Stromal cell of bone marrow (primary cell): ENCODE data around the gene CGB1.
A peak's percentile ranks its signal among the peaks of the same experiment; 100 is the strongest.
"Not testable (repeated sequence)": the region's sequence is repeated elsewhere in the genome, so short reads cannot be mapped to it uniquely, and the experiment has no call there.

ENCODE experiments used
- DNase-seq: peaks from one replicate; pipeline ENCODE4 v3.0.0-alpha.2; 2012; ENCODE audit warnings: low read depth

CGB1 gene

DNA sequence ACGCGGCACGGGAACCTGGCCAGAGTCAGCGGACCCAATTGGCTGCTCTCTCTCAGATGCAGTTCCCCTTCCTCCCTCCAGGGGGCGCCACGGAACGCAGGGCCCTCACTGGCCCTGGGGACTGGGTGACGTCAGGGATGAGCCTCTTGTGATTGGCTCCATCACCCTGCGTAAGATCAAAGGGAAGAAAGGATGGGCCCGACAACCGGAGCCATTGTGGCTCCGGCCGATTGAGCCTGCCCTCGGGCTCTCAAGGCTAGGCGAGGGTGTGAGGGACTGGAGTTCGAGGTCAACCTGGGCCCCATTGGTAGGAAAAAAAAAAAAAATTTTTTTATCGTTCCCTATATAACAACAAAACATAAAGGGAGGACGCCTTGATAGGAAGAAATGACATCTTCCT lies at the start of gene CGB1:
Gene CGB1 (minus strand): TSS at position 81 of the 400 bp plus-strand sequence. CDS start 184 bp downstream, outside the sequence.
- DNase-seq = not testable (repeated sequence)

DNA sequence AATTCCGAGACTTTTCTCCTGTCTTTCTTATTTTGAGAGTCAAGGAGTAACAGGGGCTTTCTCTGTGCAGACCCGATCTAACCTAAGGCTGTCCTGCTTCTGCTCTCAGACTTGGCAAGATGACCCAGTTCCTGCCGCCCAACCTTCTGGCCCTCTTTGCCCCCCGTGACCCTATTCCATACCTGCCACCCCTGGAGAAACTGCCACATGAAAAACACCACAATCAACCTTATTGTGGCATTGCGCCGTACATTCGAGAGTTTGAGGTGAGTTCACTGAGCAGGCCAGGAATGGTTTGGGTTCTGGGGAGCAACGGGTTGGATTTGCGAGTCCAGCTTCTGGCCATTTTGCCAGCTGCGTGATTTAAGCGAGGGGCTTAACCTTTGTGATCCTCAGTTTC lies 49.6 kb upstream of the CGB1 start:
- DNase-seq = no peak

DNA sequence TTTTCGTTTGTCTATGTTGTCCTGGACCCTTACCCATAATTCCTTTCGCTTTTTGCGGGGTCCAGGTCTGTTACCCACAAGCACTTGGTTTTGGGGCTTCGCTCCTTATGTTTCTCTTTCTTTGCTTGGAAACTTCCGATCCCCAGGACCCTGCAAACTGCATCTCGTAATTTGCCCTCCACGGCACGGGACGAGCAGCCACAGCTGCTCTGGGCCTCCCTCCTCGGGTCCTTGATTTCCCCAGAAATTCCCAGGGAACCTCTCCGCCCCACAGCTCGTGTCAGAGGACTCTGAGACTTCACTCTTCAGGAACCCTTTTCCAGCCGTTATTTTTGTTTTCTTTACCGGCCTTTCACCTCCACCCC lies 49.2 kb upstream of the CGB1 start:
- DNase-seq = no peak

DNA sequence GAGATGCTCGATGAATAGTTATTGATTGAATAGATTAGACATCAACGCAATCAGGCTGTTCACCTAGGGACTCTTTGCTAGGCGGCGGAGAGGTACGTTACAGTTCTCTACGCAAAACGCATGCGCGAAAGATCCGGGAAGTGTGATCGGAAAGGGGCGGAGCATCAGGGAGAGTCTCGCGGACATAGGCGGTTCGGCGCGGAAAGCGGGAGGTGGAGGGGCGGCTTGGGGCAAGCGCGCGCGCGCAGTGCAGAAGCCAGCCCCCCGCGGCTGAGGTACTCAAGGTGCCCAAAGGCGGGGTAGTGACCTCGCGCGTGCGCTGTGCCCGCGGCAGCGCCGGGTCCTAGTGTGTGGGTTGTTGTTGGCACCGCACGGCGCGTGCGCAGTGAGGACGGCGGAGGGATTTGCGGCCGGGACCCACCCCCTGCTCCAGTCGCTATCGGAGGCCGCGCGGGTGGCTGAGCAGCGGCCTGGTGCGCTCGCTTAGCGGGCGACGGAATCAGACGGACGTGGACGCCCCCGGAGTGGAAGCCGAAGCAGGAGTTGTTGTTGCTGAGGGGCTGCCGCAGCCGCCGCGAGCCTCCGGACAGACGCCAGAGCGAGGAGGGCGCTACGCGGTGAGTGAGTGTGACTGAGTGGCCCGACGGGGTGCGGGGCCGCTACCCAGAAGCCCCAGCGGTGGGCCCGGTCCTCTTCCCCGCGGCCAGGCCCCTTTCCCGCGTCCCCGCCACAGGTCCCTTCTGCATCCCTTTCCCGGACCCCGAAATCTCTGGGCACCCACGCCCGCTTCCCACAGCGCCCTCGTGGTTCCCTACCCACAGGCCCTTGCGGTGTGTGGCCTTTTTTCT lies 48.5 kb upstream of the CGB1 start, which contains the start of gene SNRNP70:
Gene SNRNP70 (plus strand): TSS at position 432 of the 848 bp plus-strand sequence. CDS start 964 bp downstream, outside the sequence.
- DNase-seq = peak; percentile 98

DNA sequence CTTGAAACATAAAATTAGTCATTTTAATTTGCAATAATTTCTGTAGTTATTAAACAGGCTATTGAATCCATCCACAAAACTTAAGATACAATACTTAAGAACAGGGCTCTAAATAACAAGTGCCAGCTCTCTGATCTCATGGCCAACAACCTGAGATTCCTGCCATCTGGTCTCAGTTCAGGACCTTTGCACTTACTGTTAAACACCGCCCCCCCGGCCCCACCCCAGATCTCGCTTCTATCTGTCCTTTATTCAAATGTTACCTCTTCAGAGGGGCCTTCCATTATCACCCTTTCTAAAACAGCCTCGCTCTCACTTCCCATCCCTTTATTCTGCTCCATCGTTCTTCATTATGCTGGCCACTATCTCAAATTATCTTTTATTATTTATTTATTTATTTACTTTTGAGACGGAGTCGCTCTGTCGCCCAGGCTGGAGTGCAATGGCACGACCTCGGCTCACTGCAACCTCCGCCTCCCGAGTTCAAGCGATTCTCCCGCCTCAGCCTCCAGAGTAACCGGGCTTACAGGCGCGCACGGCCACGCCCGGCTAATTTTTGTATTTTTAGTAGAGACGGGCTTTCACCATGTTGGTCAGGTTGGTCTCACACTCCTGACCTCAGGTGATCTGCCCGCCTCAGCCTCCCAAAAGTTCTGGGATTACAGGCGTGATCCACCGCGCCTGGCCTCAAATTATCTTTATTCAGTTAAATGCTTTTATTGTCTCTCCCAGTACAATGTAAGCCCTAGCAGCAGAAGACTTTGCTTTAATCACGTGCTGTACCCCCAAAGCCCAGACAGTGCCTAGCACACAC lies 47.7 kb upstream of the CGB1 start:
- DNase-seq = no peak

DNA sequence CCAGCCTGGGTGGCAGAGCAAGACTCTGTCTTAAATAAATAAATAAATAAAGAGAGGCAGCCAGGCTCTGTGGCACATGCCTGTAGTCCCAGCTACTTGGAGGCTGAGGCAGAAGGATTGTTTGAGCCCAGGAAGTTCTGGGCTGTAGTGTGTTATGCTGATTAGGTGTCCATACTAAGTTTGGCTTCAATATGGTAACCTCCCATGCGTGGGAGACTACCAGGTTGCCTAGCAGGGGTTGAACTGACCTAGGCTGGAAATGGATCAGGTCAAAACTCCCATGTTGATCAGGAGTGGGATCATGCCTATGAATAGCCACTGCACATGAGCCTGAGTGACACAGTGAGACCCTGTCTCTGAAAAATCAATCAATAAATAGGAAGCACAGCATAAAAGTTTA lies 44.6 kb upstream of the CGB1 start:
- no peak for DNase-seq

DNA sequence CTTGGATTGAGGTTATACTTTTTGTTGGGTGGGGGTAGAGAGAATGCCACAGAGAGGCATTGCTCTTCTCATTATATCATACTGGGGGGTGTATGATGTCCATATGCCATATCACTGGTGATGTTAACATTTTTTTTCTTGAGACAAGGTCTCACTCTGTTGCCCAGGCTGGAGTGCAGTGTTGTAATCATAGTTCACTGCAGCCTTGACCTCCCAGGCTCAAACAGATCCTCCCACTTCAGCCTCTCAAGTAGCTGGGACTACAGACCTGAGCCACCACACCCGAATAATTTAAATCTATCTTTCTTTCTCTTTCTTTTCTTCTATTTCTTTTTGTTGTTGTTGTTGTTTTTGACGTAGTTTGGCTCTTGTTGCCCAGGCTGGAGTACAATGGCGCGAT lies 43.7 kb upstream of the CGB1 start:
- DNase-seq = no peak

DNA sequence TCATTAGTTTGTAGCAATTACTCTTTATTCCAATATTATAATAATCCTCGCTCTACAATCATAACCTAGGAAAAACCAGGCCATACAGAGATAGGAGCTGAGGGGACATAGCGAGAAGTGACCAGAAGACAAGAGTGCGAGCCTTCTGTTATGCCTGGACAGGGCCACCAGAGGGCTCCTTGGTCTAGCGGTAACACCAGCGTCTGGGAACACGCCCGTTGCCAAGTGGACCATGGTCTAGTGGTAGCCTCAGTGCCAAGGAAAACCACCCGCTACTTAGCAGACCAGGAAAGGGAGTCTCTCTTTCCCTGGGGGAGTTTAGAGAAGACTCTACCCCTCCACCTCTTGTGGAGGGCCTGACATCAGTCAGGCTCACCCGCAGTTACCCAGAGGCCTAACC lies 38.2 kb upstream of the CGB1 start:
- DNase-seq = peak; percentile 40

DNA sequence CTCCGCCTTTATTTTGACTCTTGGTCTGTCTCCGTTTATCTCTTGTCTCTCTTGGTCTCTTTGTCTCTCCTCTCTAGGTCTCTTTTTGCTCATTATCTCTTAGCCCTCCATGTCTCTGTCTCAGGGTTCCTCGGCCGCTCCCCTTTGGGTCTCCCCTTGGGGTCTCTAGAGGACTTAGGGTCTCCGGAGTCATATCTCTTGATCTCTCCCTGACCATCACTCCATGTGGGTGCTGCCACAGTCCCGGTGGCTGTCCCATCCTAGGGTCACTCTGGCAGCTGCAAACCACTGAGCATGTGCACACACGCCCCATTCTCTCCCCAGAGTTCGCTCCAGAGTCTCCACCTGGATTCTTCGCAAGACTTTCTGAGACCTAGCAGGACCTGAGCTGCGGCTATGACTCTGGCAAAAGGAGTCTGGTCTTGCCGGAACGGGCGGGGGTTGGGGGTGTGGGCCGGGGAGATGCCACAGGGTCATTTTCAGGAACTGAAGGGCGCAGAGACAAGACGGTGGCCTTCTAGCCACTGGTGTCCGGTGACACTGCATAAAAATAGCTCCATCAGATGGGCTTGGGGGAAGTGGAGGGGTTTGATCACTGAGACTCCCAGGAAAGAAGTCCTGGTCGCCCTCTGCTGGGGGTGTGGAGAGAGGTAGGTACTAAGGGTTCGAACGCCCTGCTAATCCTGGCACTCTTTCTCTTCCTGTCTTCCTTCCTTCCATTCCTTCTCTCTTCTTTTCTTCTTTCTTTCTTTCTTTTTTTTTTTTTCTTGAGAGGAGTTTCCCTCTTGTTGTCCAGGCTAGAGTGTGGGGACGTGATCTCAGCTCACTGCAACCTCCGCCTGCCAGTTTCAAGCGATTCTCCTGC lies 37.1 kb upstream of the CGB1 start:
- no peak for DNase-seq

DNA sequence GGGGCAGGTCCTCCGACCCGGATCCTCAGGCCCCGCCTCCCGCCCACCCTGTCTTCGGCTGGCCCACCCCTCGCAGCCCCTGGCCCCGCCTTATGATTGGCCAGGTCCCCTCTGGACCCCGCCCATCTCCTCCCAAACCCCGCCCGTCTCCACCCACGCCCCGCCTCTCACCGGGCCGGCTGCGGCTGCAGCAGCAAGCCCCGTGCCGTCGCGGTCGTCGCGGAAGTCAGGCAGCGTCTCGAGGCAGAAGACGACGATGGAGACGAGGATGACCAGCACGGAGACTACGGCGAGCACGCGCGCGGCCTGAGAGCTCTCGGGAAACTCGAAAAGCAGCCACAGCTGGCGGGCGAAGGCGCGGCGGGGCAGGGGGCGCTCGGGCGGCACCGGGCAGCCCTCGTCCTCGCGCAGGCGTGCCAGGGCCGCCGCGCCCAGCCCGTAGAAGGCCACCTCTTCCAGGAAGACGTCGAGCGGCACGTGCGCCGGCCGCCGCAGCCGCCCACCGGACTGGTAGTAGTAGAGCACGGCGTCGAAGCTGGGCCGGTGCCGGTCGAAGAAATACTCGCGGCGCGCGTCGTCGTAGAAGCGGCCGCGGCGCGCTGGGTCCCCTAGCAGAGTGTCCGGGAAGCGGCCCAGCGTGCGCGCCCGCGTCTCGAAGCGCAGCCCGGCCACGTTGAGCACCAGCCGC lies 35.3 kb upstream of the CGB1 start:
- no peak for DNase-seq

DNA sequence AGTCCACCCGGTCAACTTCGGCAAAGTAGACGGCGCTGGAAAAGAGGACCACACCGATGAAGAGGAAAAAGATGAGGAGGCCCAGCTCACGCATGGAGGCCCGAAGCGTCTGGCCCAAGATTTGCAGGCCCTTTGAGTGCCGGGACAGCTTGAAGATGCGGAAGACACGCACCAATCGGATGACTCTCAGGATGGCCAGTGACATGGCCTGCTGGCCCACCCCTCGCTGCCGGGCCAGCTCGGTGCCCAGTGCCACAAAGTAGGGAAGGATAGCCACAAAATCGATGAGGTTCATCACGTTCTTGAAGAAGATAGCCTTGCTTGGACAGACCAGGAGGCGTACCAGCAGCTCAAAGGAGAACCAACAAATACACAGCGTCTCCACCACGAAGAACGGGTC lies 33.7 kb upstream of the CGB1 start:
- no peak for DNase-seq

DNA sequence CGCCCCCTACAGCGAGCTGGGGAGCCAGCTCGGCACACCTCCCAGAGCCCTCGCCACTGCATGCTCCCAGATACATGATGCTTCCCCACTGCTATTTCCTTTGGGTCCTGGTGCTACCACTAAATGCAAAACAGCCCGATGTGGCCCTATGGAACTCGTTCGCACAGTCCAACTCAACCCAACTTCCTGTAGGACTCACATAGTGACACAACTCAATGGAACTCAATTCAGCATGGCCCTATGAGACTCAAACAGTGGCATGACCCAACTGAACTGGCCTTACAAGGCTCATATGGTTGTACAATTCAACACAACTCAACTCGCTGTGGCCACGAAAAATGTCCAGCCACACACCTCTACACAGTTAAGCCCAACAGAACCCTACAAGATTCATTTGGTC lies 32.3 kb upstream of the CGB1 start:
- no peak for DNase-seq

DNA sequence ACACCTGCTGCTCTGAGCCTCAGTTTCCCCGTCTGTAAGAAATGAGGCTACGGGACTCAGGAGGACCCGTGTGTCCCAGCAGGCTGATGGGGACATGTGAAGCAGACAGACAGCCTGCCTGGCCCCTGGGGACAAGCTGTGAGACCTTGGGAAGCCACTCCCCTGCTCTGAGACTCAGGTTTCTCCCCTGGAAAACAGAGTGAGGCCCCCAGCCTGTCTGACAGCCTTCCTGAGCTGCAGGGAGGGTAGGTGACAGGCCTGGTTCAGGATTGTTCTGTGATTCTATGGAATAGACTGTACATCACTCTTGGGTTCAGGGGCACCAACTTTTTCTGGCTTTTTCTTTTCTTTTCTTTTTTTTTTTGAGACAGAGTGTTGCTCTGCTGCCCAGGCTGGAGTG lies 30.9 kb upstream of the CGB1 start:
- no peak for DNase-seq

DNA sequence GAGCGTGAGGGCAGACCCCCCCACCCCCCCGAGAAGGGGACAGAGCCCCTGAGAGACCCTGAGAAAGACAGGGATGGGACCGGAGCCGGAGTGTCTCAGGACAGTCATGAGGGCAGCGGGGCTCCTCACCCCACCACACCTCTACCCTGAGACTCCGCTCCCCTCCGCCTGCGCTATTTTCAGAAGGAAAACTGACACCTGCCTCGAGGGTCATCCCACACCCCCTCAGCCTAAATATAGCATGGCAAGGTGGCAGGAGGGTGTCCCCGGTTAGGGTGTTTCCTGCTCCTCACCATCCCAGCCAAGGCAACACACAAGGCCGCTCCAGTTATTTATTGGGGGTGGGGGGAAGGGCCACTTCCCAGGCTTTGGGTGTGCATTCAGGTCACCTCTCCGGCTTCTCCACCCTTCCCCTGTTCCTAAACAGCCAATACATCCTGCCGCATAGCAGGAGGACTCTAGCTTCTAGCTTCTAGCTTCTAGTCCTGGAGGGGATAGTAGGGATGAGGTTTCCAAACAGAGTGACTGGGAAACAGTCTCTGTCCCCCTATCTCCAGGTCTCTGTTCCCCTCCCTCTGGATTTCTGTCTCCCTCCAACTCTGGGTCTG lies 29.3 kb upstream of the CGB1 start:
- DNase-seq = no peak

DNA sequence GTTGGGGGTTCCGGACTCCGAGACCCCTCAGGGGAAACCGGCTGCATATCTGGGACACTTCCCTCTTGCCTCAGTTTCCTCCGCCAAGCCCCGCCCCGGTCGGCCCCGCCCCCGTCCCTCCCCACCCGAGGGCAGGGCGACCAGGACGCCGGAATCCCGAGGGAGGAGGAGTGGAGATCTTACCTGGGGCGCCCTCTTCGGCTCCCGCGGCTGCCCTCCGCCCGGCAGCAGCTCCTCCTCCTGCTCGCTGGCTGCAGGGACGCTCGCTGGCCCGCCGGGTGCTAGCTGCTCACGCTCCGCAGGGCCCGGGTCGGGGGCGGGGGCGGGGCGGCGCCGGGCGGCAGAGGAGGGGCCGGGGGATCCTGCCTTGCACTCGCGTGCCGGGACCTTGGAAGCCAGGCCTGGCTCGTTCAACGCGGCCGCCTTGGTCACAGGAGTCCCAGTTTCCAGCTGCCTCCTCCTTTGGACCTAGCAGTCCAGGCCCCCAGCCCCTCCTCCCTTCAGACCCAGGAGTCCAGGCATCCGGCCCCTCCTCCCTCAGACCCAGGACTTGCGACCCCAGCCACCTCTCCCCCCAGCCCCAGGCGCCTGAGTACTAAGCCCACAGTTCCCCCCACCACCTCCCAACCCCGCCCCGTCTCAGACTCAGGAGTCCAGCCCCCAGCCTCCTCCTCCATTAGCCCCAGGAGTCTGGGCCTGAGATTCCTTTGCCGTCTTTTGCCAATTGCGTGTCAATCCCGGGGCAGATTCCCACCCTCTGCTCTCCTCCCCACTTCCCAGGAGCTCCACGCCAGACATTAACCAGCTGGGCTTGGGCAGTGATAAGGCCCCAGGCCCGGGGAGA lies 28.3 kb upstream of the CGB1 start, which contains the start of gene NTF4:
Gene NTF4 (minus strand): TSS at position 51 of the 844 bp plus-strand sequence. CDS start 2,821 bp downstream, outside the sequence.
- DNase-seq = no peak

DNA sequence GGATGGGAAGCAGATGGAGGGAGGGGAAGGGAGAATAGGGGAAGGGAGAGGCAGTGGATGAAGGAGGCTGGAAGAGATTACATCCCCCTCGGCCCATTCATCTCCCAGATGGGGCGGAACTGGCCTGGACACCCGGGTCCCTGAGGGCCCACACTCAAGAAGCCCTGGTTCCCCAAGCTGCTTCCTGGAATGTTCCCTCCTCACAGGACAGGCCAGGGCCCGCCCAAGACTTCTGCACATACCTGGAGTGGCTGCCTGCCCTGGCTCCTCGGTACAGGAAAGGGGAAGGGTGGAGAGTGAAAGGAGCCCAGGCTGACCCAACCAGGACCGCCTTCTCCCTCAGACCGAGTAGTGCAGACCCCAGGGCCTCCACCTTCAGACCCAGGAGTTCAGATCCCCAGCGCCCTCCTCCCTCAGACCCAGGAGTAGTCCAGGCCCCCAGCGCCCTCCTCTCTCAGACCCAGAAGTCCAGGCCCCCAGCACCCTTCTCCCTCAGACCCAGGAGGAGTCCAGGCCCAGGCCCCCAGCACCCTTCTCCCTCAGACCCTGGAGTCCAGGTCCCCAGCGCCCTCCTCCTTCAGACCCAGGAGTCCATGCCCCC lies 27.4 kb upstream of the CGB1 start:
- DNase-seq = no peak

DNA sequence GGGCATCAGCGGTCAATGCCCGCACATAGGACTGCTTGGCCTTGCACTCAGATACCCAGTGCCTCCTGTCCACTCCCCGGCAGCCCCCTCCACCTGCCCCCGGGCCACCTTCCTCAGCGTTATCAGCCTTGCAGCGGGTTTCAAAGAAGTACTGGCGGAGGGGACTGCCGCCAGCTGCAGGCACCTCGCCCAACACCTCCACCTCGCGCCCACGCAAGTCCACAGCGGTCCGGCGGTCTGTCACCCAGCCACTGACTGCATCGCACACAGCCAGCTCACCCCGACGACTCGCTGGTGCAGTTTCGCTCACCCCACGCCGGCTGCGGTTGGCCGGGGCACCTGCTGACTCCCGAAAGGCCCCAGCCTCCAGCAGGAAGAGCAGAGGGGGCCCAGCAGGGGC lies 24.8 kb upstream of the CGB1 start:
- DNase-seq = no peak

DNA sequence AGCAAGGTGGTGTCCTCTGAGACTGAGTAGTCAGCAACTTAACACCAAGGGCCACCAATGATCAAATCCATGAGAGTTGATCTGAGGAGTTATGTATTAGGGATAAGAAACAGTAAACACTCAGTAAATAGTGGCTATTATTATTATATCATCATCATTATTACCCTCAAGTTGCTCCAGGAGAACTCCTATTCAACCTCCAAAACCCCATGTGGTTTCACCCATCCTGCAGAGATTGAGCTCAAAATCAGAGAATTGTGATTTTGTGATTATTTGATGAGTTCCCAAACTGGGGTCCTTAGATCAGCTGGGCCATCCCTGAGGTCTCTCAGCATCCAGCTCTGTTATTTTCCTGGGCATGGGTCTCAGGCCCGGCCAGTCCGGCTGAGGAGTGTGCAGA lies 24.3 kb upstream of the CGB1 start:
- DNase-seq = no peak

DNA sequence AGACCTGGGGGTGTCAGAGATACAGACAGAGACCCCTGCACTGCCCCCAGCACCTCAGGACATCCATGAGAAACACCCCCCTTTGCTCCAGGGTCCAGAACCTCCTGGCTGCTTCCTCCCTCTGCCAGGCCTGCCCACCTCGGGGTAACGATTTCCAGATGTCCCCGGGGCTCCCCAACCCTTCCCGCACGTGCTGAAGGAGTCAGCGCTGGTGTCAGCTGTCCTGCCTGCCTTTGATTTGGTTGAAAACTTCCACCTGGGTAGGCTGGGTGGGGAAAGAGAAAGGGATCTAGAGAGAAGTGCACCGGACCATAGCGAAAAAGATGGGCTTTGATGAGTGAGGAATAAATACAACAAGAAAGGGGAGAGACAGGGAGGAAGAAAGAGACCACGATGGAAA lies 22.4 kb upstream of the CGB1 start:
- no peak for DNase-seq

DNA sequence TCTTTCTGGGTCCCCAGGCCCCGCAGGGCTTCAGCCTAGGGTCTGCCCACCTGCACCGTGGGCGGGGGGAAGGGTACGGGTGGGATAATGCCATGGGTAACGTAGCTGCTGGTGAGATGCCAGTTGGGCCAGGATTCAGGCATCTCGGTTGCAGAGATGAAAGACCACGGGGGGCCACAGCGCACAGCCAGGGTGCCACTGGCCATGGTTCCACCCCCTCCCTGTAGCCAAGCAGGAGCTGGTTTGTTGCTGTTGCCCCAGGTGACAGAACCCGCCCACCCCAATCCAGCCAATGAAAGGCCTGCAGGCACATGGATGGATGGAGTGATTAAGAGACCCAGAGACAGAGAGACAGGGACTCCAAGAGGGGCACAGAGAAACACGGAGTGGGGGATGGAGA lies 21.9 kb upstream of the CGB1 start:
- no peak for DNase-seq
